SK-N-SH (cell line): Measurements from ENCODE around the gene RIC3. TPM values are rescaled to one million over a fixed set of nuclear protein-coding genes. Genes with fewer than 3 reads are reported as not detected.

Experiments
- CTCF ChIA-PET: fragments of 300-600, 350-600 bp; formaldehyde crosslinking; extraction: SDS; loops from one replicate; lab custom pipeline; 2021; lab: Yijun Ruan, JAX
- POLR2A ChIA-PET: fragments of 350-600 bp; sonication (Branson Sonifier 250); formaldehyde crosslinking; extraction: SDS; loops from one replicate; lab custom pipeline; 2020; ENCODE audit warnings: antibody characterized with exemption, inconsistent platforms; lab: Yijun Ruan, JAX
- DNase-seq: peaks from one replicate; pipeline ENCODE4 v3.0.0; 2012
- H2AFZ ChIP-seq: fragments of 200-600 bp; sonication (generic); 2 replicates; pipeline ENCODE4 v1.8.1; 2016; ENCODE audit warnings: antibody characterized with exemption, mild to moderate bottlenecking, low read depth
- H3F3A ChIP-seq: fragments of 200-600 bp; sonication (generic); replicated peaks from 2 replicates; pipeline ENCODE3; 2016; ENCODE audit warnings: antibody characterized with exemption, mild to moderate bottlenecking; ENCODE audit not compliant: insufficient read depth
- H3K27ac ChIP-seq, 2 experiments: fragments of 200-500 bp in 1 of 2; fragments of 200-600 bp in 1 of 2; sonication (Bioruptor generic) in 1 of 2; sonication (generic), shearing (Covaris generic) in 1 of 2; 2 replicates each; pipeline versions ENCODE4 v1.5.1 to v1.6.1; 2014 to 2016; ENCODE audit warnings: low read depth in 2 of 2, inconsistent platforms in 1 of 2, low read length in 1 of 2, mild to moderate bottlenecking in 1 of 2, mixed read lengths in 1 of 2
- H3K27me3 ChIP-seq: fragments of 200-600 bp; sonication (generic), shearing (Covaris generic); 2 replicates; pipeline ENCODE4 v1.6.1; 2016; ENCODE audit warnings: mixed run types; ENCODE audit not compliant: insufficient read depth
- H3K36me3 ChIP-seq, 2 experiments: fragments of 200-500 bp in 1 of 2; fragments of 200-600 bp in 1 of 2; sonication (Bioruptor generic) in 1 of 2; sonication (generic) in 1 of 2; replicated peaks in 1 of 2; 2 replicates each; pipeline versions ENCODE3 to v1.5.1; 2014 to 2016; ENCODE audit warnings: low read length in 1 of 2, mild to moderate bottlenecking in 1 of 2; ENCODE audit not compliant: insufficient read depth in 2 of 2, control insufficient read depth in 1 of 2
- H3K4me1 ChIP-seq, 2 experiments: fragments of 200-500 bp in 1 of 2; fragments of 200-600 bp in 1 of 2; sonication (Bioruptor generic) in 1 of 2; sonication (generic), shearing (Covaris generic) in 1 of 2; 2 replicates each; pipeline versions ENCODE4 v1.5.1 to v1.6.1; 2014 to 2016; ENCODE audit warnings: low read depth in 1 of 2, low read length in 1 of 2, mixed run types in 1 of 2; ENCODE audit not compliant: insufficient read depth in 2 of 2, control insufficient read depth in 1 of 2
- H3K4me2 ChIP-seq: fragments of 200-600 bp; sonication (generic), shearing (Covaris generic); 2 replicates; pipeline ENCODE4 v1.6.1; 2017; ENCODE audit warnings: mixed run types
- H3K4me3 ChIP-seq, 2 experiments: fragments of 200-500 bp in 1 of 2; fragments of 200-600 bp in 1 of 2; sonication (Bioruptor generic) in 1 of 2; sonication (generic), shearing (Covaris generic) in 1 of 2; 2 replicates each; pipeline versions ENCODE4 v1.5.1 to v1.8.1; 2014 to 2016; ENCODE audit warnings: low read depth in 2 of 2, inconsistent platforms in 1 of 2, low read length in 1 of 2, mild to moderate bottlenecking in 1 of 2, mixed read lengths in 1 of 2, moderate library complexity in 1 of 2
- H3K79me2 ChIP-seq: fragments of 200-600 bp; sonication (generic); 2 replicates; pipeline ENCODE4 v1.8.1; 2017; ENCODE audit warnings: mild to moderate bottlenecking; ENCODE audit not compliant: insufficient read depth
- H3K9ac ChIP-seq: fragments of 200-600 bp; sonication (generic); 2 replicates; pipeline ENCODE4 v1.6.1; 2017; ENCODE audit warnings: mixed run types
- H3K9me2 ChIP-seq: fragments of 200-600 bp; sonication (generic); 2 replicates; pipeline ENCODE4 v1.6.1; 2017; ENCODE audit warnings: mixed run types
- H3K9me3 ChIP-seq: fragments of 200-600 bp; sonication (generic); 2 replicates; pipeline ENCODE4 v1.6.1; 2017; ENCODE audit warnings: mixed run types, mild to moderate bottlenecking, moderate library complexity
- H4K20me1 ChIP-seq: fragments of 200-600 bp; sonication (generic); 2 replicates; pipeline ENCODE4 v1.6.1; 2017; ENCODE audit warnings: mild to moderate bottlenecking, mixed run types; ENCODE audit not compliant: insufficient read depth
- CHD2 ChIP-seq: fragments of 150-350 bp; IDR thresholded peaks from 2 replicates; pipeline ENCODE4 v1.6.1; 2018; ENCODE audit warnings: low read length; ENCODE audit not compliant: partially characterized antibody
- CTCF ChIP-seq: fragments of 200-600 bp; sonication (generic); IDR thresholded peaks from 2 replicates; pipeline ENCODE4 v1.6.1; 2017; ENCODE audit warnings: antibody characterized with exemption, mild to moderate bottlenecking, moderate library complexity
- EP300 ChIP-seq, 2 experiments: IDR thresholded peaks; 2 replicates each; pipeline versions ENCODE4 v1.4.0 to v1.6.1; 2012; ENCODE audit warnings: borderline replicate concordance in 1 of 2, low read depth in 1 of 2, low read length in 1 of 2
- FOSL2 ChIP-seq: IDR thresholded peaks from 2 replicates; pipeline ENCODE4 v1.4.0; 2012; ENCODE audit warnings: low read depth, mild to moderate bottlenecking, moderate library complexity, borderline replicate concordance
- GATA2 ChIP-seq: sonication (generic); formaldehyde crosslinking; IDR thresholded peaks from 2 replicates; pipeline ENCODE4 v1.5.0; 2020; ENCODE audit warnings: mild to moderate bottlenecking, missing genetic modification reagents
- IRF3 ChIP-seq: fragments of 150-350 bp; IDR thresholded peaks from 2 replicates; pipeline ENCODE4 v1.6.1; 2016; ENCODE audit warnings: mild to moderate bottlenecking, low read depth, low read length
- MAX ChIP-seq: IDR thresholded peaks from 2 replicates; pipeline ENCODE4 v1.4.0; 2012; ENCODE audit warnings: low read depth
- MXI1 ChIP-seq: IDR thresholded peaks from 2 replicates; pipeline ENCODE4 v1.6.1; 2012; ENCODE audit warnings: mild to moderate bottlenecking, low read depth, low read length, improper control_type of control experiment
- NRF1 ChIP-seq: IDR thresholded peaks from 2 replicates; pipeline ENCODE4 v1.6.1; 2012; ENCODE audit warnings: low read depth, mild to moderate bottlenecking, low read length
- PBX3 ChIP-seq: IDR thresholded peaks from 2 replicates; pipeline ENCODE4; 2012
- RAD21 ChIP-seq: IDR thresholded peaks from 2 replicates; pipeline ENCODE4 v1.6.1; 2012; ENCODE audit warnings: mild to moderate bottlenecking, low read length
- RXRA ChIP-seq: IDR thresholded peaks from 2 replicates; pipeline ENCODE4 v1.4.0; 2012; ENCODE audit warnings: low read depth, mild to moderate bottlenecking, borderline replicate concordance
- SMC3 ChIP-seq: IDR thresholded peaks from 2 replicates; pipeline ENCODE4 v1.6.1; 2012; ENCODE audit warnings: low read depth, low read length, improper control_type of control experiment
- USF1 ChIP-seq: IDR thresholded peaks from 2 replicates; pipeline ENCODE4 v1.4.0; 2012; ENCODE audit warnings: low read depth, borderline replicate concordance
- ZBTB33 ChIP-seq: IDR thresholded peaks from 2 replicates; pipeline ENCODE4 v1.4.0; 2012; ENCODE audit warnings: low read depth, borderline replicate concordance
- WGBS: methylation state at CpG from one replicate; pipeline ENCODE4 v1.1.6; 2017; ENCODE audit warnings: low lambda C conversion rate; 5-methylcytosine and 5-hydroxymethylcytosine counted together
- polyA plus RNA-seq, 3 experiments: library from polyadenylated mRNA; depleted of rRNA; stranded (reverse); fragments of >200 nt; gene quantifications; 2 replicates each; pipeline ENCODE4 v1.2.3, GENCODE V29; 2012

The RIC3 gene
- polyA plus RNA-seq, 1 of the 3 experiments (the other 2 are of a cell fraction): 0.54 TPM

- Histone ChIP-seq H3F3A (peaks cover 9% of the 10 kb centered on the region), H3K9me3 (no peaks in the 10 kb centered on the region), H3K9ac (no peak overlapping the region), H3K79me2 (no peaks in the 10 kb centered on the region), H3K27ac (no peak overlapping the region; a peak in 1 of 4 replicates), H3K27me3 (no peaks in the 10 kb centered on the region), H4K20me1 (no peaks in the 10 kb centered on the region), H3K4me1 (peaks cover 2 to 6% of the 10 kb centered on the region in 2 experiments; a peak in 3 of 4 replicates), H3K4me3 (no peak overlapping the region), H3K4me2 (no peak overlapping the region), H3K36me3 (peaks cover 4 to 87% of the 10 kb centered on the region in 2 experiments), H3K9me2 (no peaks in the 10 kb centered on the region), H2AFZ (no peak overlapping the region)
- POLR2A ChIA-PET: interaction anchor here (1.6 kb wide), 1 partner anchor 94 kb away, joined by 7 read pairs; no protein-coding TSS in a partner anchor
- TF ChIP-seq EP300 (IDR thresholded peaks at IDR 0.05; ENCODE audit: borderline replicate concordance in 1 of 2, low read depth in 1 of 2, low read length in 1 of 2): no peak
- no peak for TF ChIP-seq RAD21
- no peak for TF ChIP-seq RXRA
- no peak for TF ChIP-seq ZBTB33
- no peak for TF ChIP-seq FOSL2
- TF ChIP-seq USF1: no peak
- no peak for TF ChIP-seq MXI1
- no peak for TF ChIP-seq GATA2 (CRISPR knock-in tag)
- no peak for TF ChIP-seq IRF3
- 89% methylated on average over 14 of the region's 14 CpGs for WGBS
- no peak for DNase-seq
- CTCF ChIA-PET: interaction anchor here (1.2 to 26.8 kb wide), 19 partner anchors 9 to 467 kb away, joined by 3 to 620 read pairs (median 8); partner anchors contain the start of gene EIF3F
Measured at GRCh38 chr11:8100158-8100557, 68.7 kb downstream of the RIC3 start.

- Histone ChIP-seq H3K4me1 (peaks cover 2 to 6% of the 10 kb centered on the region in 2 experiments; a peak in 3 of 4 replicates), H4K20me1 (no peaks in the 10 kb centered on the region), H3K27me3 (no peaks in the 10 kb centered on the region), H3K36me3 (peaks cover 4 to 87% of the 10 kb centered on the region in 2 experiments), H3K27ac (0 out of 4 replicates have a peak overlapping the region, but pooled peaks of 1 of the 2 experiments have one; percentile 33), H3K4me3 (no peak overlapping the region; a peak in 1 of 4 replicates), H3K79me2 (no peaks in the 10 kb centered on the region), H3K9me2 (no peaks in the 10 kb centered on the region), H2AFZ (no peak overlapping the region), H3F3A (peaks cover 9% of the 10 kb centered on the region), H3K9me3 (no peaks in the 10 kb centered on the region), H3K4me2 (no peak overlapping the region), H3K9ac (no peak overlapping the region)
- peak; percentile 69 for DNase-seq
- WGBS: 39% methylated on average over 3 of the region's 3 CpGs
- ChIA-PET POLR2A (interaction anchor here (0.9 to 1.6 kb wide), 6 partner anchors 11 to 467 kb away, joined by 3 to 7 read pairs (median 4); no protein-coding TSS in a partner anchor), CTCF (interaction anchor here (0.7 to 26.8 kb wide), 32 partner anchors 10 to 467 kb away, joined by 3 to 620 read pairs (median 5); partner anchors contain the start of genes EIF3F and RIC3)
- TF ChIP-seq MAX: no peak
- peak; percentile 80 for TF ChIP-seq RAD21
- TF ChIP-seq CHD2: peak; percentile 22
- TF ChIP-seq CTCF: peak; percentile 92
- 0 out of 2 replicates have a peak, but pooled peaks have one; percentile 8 for TF ChIP-seq NRF1
- no peak for TF ChIP-seq PBX3
- TF ChIP-seq SMC3: peak; percentile 80
- TF ChIP-seq ZBTB33: no peak
Measured at GRCh38 chr11:8099291-8099899, 69.4 kb downstream of the RIC3 start.
